ENCODE measurements around the gene COL5A1. TPM values are rescaled to one million over a fixed set of nuclear protein-coding genes. Genes with fewer than 3 reads are reported as not detected.
A peak's percentile ranks its signal among the peaks of the same experiment; 100 is the strongest.

Gene COL5A1
- total RNA-seq, 1 donor from 2014 or later = 1,552 TPM

DNA sequence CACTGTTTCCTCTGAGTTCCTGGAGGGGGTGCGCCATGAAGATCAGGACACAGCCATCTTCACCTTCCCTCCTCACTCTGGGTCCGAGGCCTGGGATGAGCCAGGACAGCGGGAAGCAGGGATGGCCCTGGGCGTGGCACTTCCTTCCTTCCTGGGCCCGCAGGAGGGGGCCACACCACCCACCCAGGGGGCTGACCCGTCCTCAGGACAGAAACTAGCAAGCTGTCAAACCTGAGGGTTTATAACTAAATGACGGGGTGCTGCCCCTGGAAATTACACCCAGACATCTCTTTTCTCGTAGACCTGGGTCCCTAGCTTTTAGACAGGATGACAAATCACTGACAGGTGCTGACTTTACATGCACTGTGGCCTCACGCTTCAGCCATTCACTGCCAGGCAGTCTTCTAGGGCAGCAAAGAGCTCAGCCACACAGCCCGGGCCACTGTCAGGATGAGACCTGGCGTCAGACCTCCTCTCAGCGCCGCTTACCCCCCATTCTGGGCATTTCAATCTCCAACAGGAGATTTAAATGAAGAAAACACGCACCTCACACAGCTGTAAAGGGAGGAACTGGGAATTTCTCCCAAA is 247.1 kb downstream of the COL5A1 start:
- H3K4me1 Mint-ChIP-seq (ENCODE audit: unreplicated experiment) = peaks cover 5% of the 10 kb centered on the region
- no peak overlapping the region for H3K27ac Mint-ChIP-seq (ENCODE audit: unreplicated experiment)
- H3K27me3 Mint-ChIP-seq (ENCODE audit: unreplicated experiment) = peaks cover 25% of the 10 kb centered on the region
- no peaks in the 10 kb centered on the region for H3K9me3 Mint-ChIP-seq (ENCODE audit: unreplicated experiment)
- peak; percentile 49 for DNase-seq (ENCODE audit: extremely low spot score, unreplicated experiment)
- TF ChIP-seq, protein P1, sequence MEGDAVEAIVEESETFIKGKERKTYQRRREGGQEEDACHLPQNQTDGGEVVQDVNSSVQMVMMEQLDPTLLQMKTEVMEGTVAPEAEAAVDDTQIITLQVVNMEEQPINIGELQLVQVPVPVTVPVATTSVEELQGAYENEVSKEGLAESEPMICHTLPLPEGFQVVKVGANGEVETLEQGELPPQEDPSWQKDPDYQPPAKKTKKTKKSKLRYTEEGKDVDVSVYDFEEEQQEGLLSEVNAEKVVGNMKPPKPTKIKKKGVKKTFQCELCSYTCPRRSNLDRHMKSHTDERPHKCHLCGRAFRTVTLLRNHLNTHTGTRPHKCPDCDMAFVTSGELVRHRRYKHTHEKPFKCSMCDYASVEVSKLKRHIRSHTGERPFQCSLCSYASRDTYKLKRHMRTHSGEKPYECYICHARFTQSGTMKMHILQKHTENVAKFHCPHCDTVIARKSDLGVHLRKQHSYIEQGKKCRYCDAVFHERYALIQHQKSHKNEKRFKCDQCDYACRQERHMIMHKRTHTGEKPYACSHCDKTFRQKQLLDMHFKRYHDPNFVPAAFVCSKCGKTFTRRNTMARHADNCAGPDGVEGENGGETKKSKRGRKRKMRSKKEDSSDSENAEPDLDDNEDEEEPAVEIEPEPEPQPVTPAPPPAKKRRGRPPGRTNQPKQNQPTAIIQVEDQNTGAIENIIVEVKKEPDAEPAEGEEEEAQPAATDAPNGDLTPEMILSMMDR (IDR thresholded peaks at IDR 0.05) = no peak
- H3K4me3 Mint-ChIP-seq (ENCODE audit: unreplicated experiment) = no peak overlapping the region
- H3K36me3 Mint-ChIP-seq (ENCODE audit: unreplicated experiment) = no peaks in the 10 kb centered on the region

DNA sequence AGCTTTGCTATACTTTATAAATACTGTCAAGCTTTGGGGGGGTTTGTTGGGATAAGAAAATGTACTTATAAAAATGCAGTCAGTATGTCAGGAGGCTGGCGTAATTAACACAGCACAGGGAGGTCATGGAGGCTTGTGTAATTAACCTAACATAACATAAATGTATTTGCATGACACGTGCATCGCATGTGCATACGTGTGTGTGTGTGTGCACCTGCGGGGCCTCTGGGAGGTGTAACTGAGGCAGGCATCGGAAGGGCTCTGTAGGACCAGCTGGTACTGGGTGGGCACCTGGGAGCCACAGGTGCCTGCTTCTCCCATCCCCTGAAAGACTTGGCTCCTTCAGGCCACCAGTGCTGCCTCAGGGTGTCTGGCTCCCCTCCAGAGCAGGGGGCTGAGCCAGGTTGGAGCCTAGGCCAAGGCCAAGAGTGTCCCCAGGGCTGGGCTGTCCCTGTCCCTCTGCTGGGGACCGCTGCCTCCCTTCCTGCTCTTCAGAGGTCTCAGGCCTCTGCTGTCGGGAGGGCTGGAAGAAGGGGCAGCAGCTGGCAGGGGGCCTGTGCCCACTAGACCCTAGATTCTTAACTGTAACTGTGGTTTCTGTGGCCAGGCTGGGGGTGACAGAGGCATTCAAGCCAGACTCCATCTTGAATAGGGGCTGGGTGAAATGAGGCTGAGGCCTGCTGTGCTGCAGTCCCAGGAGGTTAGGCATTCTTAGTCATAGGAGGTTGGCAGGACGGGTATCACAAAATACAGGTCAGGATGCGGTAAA is 248.0 kb downstream of the COL5A1 start:
- Mint-ChIP-seq H3K36me3 (ENCODE audit: unreplicated experiment) (no peaks in the 10 kb centered on the region), H3K27ac (ENCODE audit: unreplicated experiment) (no peak overlapping the region), H3K27me3 (ENCODE audit: unreplicated experiment) (peaks cover 25% of the 10 kb centered on the region), H3K4me1 (ENCODE audit: unreplicated experiment) (peaks cover 5% of the 10 kb centered on the region), H3K4me3 (ENCODE audit: unreplicated experiment) (no peak overlapping the region), H3K9me3 (ENCODE audit: unreplicated experiment) (no peaks in the 10 kb centered on the region)
- TF ChIP-seq, protein P1 (IDR thresholded peaks at IDR 0.05) = no peak
- peak; percentile 73 for DNase-seq (ENCODE audit: extremely low spot score, unreplicated experiment)

DNA sequence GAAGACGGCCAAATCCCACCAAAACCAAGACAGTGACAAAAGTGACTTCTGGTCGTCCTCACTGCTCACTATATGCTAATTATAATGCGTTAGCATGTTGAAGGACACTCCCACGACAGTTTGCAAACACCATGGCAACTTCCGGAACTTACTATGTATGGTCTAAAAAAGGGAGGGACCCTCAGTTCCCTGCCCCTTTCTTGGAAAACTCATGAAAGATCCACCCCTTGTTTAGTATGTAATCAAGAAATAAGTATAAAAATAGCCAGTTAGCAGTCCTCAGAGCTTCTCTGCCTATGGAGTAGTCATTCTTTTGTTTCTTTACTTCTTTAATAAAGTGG is 248.5 kb downstream of the COL5A1 start:
- Mint-ChIP-seq H3K9me3 (ENCODE audit: unreplicated experiment) (no peaks in the 10 kb centered on the region), H3K27me3 (ENCODE audit: unreplicated experiment) (peaks cover 25% of the 10 kb centered on the region), H3K4me3 (ENCODE audit: unreplicated experiment) (no peak overlapping the region), H3K4me1 (ENCODE audit: unreplicated experiment) (peaks cover 10% of the 10 kb centered on the region), H3K36me3 (ENCODE audit: unreplicated experiment) (no peaks in the 10 kb centered on the region), H3K27ac (ENCODE audit: unreplicated experiment) (no peak overlapping the region)
- DNase-seq (ENCODE audit: extremely low spot score, unreplicated experiment) = no peak
- TF ChIP-seq, protein P1 (IDR thresholded peaks at IDR 0.05) = no peak

DNA sequence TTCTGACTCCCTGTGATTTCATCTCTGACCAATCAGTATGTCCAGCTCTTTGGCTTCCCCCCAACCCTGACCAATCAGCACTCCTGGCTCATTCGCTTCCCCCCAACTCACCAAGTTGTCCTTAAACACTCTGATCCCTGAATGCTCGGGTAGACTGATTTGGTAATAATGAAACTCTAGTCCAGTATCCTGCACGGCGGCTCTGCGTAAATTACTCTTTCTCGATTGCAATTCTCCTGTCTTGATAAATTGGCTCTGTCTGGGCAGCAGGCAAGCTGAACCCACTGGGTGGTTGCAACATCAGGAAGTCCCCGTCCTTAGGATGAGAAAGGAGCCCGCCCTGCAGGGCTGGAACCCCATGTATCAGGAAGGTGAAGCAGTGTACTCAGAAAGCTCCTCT is 249.4 kb downstream of the COL5A1 start:
- H3K9me3 Mint-ChIP-seq (ENCODE audit: unreplicated experiment) = no peaks in the 10 kb centered on the region
- no peak overlapping the region for H3K27ac Mint-ChIP-seq (ENCODE audit: unreplicated experiment)
- H3K27me3 Mint-ChIP-seq (ENCODE audit: unreplicated experiment) = peaks cover 25% of the 10 kb centered on the region
- no peak overlapping the region for H3K4me3 Mint-ChIP-seq (ENCODE audit: unreplicated experiment)
- peaks cover 18% of the 10 kb centered on the region for H3K4me1 Mint-ChIP-seq (ENCODE audit: unreplicated experiment)
- TF ChIP-seq, protein P1 (IDR thresholded peaks at IDR 0.05) = no peak
- DNase-seq (ENCODE audit: extremely low spot score, unreplicated experiment) = peak; percentile 46
- no peaks in the 10 kb centered on the region for H3K36me3 Mint-ChIP-seq (ENCODE audit: unreplicated experiment)

DNA sequence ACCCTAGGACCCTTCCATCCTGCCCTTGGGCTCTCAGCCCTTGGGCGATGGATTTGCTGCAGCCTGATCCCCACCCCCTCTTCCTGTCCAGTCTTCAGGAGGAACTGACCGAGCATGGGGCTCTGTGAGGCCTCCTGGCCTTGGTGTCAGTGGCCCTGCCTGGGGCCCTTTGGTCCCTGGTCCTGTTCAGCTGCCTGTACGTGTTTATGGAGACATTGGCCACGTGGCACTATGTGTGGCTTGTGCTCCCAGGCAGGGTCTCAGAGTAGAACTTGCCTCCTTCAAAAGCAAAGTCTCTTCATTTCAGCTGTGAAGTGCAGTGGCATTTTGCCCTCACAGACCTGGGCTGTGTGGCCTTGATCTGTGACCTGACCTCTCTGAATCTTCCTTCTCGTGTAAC is 250.1 kb downstream of the COL5A1 start:
- H3K27ac Mint-ChIP-seq (ENCODE audit: unreplicated experiment) = no peak overlapping the region
- peaks cover 24% of the 10 kb centered on the region for H3K4me1 Mint-ChIP-seq (ENCODE audit: unreplicated experiment)
- no peak overlapping the region for H3K4me3 Mint-ChIP-seq (ENCODE audit: unreplicated experiment)
- H3K36me3 Mint-ChIP-seq (ENCODE audit: unreplicated experiment) = no peaks in the 10 kb centered on the region
- H3K9me3 Mint-ChIP-seq (ENCODE audit: unreplicated experiment) = no peaks in the 10 kb centered on the region
- H3K27me3 Mint-ChIP-seq (ENCODE audit: unreplicated experiment) = peaks cover 18% of the 10 kb centered on the region
- TF ChIP-seq, protein P1 (IDR thresholded peaks at IDR 0.05) = no peak
- peak; percentile 59 for DNase-seq (ENCODE audit: extremely low spot score, unreplicated experiment)

Measured in osteocyte (in vitro differentiated cells).